NCI-H524 treated with DMSO at 0.1 percent for 48 hours (cell line): Measurements from ENCODE around the gene MAGEB4.
"Not testable (repeated sequence)": the region's sequence is repeated elsewhere in the genome, so short reads cannot be mapped to it uniquely, and the experiment has no call there.

Experiments used
- DNase-seq: peaks from one replicate; lab custom pipeline; 2025; lab: John Stamatoyannopoulos, UW

MAGEB4 gene, protein sequence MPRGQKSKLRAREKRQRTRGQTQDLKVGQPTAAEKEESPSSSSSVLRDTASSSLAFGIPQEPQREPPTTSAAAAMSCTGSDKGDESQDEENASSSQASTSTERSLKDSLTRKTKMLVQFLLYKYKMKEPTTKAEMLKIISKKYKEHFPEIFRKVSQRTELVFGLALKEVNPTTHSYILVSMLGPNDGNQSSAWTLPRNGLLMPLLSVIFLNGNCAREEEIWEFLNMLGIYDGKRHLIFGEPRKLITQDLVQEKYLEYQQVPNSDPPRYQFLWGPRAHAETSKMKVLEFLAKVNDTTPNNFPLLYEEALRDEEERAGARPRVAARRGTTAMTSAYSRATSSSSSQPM

DNA sequence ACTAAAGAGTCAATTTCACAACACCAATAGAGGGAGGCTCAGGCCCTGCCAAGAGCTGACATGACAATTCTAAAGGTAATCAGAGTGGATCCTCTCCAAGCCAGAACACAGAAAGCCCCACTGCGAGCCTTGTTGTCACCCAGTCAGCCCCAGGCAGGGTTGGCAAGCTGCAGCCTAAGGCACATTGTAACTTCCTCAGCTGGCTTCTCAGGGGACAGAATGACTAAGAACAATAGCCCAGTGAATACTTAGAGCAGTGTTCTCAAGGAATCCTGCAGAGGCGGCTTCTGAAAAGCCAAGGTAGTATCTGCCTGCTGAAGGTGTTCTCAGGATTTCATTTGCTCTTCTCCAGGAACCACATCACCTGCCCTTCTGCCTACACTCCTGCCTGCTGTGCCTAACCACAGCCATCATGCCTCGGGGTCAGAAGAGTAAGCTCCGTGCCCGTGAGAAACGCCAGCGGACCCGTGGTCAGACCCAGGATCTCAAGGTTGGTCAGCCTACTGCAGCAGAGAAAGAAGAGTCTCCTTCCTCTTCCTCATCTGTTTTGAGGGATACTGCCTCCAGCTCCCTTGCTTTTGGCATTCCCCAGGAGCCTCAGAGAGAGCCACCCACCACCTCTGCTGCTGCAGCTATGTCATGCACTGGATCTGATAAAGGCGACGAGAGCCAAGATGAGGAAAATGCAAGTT lies at the start of gene MAGEB4:
Gene MAGEB4 (plus strand): TSS at position 277 of the 692 bp plus-strand sequence. CDS start 136 bp downstream, at position 413.
- no peak for DNase-seq

DNA sequence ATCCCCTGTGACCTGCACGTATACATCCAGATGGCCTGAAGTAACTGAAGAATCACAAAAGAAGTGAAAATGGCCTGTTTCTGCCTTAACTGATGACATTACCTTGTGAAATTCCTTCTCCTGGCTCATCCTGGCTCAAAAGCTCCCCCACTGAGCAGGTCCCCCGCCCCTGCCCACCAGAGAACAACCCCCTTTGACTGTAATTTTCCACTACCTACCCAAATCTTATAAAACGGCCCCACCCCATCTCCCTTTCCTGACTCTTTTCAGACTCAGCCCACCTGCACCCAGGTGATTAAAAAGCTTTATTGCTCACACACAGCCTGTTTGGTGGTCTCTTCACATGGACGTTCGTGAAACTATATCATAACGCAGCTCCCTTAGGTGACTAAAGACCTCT lies 47.9 kb upstream of the MAGEB4 start:
- DNase-seq: not testable (repeated sequence)

DNA sequence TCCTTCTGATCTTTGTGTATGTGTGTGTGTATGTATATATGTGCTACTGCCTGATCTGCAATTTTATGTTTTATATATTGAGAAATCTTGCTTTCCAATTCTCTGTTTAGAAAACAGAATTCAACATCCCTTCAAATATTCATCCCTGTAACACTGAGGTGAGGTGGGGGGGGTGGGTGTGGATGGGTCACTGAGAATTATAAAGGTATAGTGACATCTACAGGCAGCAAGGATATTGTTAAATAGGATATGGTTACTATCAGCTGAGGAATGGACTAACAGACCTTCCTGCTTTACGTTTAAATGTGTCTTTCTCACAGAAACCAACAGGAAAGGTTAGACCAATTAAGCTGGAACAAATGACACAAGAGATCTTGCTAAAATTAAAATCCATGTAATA lies 45.5 kb upstream of the MAGEB4 start:
- DNase-seq: no peak

DNA sequence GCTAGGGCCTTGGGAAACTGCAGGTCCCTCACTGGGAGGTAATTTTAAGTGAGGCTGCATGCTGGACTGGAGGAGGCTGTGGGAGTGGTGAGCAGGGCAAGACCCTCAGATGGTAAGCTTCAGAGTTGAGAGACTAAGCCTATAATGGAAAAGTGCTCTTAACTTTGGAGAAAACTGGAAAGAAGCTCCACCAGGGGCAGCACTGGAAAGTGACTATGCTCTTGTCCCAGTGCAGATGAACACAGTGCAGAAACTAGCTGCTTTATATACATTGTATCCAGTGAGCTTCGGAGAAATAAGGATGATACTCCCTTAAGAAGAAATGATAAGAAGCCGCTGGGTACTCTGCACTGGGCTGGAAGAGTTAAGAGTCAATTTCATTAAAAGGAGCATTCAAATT lies 29.6 kb upstream of the MAGEB4 start:
- DNase-seq: no peak

DNA sequence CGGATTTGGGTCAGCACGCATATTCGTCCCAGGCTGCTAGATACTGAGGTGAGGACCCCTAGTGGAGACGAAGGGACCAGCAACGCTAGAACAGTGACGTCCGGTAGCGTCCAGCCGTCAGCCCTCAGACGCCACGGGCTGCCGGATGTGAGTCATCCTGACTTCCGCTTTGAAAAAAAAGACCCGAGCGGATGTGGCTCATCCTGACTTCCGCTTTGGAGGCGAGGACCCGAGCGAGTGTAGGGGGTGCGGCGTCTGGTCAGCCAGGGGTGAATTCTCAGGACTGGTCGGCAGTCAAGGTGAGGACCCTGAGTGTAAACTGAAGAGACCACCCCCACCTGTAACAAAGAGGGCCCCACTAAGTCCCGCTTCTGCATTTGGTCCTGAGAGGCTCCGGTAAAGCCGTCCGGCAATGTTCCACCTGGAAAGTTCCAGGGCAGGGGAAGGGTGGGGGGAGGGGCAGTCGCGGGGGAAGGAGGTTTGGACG lies 26.4 kb upstream of the MAGEB4 start, which contains the start of gene MAGEB2:
Gene MAGEB2 (plus strand): TSS at position 207 of the 487 bp plus-strand sequence. CDS start 3,018 bp downstream, outside the sequence.
- no peak for DNase-seq

DNA sequence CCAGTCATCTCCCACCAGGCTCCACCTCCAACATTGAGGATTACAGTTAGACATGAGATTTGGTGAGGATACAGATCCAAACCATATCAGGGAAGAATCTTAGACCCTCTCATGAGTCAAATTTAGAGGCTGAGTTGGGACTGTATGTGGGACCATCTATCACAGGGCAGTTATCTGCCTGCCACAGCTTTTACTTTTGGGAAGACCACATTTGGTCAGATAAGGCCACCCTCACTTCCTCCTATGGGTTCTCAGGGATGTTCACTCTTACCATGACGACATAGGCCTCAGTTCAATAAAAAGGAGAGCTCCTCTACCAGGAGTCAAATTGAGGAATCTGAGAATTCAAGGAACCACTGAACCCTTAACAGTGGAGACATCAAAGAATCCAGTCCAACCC lies 24.3 kb upstream of the MAGEB4 start:
- DNase-seq: no peak

DNA sequence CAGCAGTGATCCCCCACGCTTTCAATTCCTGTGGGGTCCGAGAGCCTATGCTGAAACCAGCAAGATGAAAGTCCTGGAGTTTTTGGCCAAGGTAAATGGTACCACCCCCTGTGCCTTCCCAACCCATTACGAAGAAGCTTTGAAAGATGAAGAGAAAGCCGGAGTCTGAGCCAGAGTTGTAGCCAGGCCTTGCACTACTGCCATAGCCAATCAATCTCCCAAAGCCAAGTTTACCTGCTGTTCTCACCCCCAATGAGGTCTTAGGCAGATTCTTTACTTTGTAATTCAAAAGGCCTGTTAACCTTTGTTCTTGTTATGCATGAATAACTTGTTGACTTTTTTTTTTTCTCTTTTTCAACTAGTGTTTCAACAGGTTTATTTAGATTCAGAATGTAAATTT lies 22.4 kb upstream of the MAGEB4 start:
- DNase-seq: no peak

DNA sequence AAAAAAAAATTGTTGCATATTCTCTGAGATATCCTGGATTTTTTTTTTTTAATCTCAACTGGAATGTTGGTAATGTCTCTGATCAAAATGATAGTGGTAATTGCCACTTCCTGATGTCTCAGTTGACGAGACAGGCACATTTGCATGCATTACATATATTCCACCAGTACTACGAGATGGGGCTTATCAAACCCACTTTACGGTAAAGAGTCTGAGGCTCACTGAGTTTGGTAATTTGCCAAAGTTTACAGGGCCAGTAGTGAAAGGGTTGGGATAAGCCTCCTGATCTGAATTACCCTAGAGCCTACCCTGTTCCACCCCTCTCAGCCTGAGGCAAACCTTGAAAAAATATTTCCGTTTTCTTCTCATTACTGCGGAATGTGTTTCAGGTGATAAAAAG lies 21.1 kb upstream of the MAGEB4 start:
- DNase-seq: no peak

DNA sequence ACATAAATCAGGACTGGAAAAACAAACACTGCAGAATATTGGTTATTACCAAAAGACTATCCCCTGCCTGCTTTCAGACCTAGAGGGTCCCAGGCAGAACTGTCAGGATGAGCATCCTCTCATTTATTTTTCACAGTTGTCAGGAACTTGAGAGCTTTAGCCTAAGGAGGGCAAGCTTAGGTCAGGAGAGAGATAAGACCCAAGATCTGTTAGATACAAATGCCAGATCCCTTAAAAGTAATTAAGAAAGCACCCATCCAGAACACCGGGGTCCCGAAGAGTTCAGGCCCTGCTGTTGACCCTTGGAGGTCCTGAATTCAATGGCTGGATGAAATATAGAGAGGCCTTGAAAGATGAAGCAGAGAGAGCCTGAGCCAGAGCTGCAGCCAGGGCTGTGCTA lies 17.3 kb upstream of the MAGEB4 start:
- no peak for DNase-seq

DNA sequence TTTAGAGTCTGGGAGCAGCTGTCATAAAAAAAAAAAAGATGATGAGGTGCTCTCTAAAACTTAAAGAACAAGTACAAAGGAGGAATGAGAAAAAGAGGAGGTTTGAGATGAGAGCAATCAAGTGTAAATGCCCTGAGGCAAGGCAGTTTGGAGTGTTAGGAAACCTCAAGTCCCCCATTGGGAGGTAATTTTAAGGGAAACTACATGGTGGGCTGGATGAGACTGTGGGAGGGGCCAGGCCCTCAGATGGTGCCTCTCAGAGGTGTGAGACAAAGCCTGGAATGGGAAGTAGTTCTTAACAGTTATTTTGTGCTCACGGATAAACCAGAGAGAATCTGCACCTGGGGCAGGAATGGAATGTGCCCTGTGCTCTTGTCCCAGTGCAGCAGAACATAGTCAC lies 13.3 kb upstream of the MAGEB4 start:
- DNase-seq: no peak

DNA sequence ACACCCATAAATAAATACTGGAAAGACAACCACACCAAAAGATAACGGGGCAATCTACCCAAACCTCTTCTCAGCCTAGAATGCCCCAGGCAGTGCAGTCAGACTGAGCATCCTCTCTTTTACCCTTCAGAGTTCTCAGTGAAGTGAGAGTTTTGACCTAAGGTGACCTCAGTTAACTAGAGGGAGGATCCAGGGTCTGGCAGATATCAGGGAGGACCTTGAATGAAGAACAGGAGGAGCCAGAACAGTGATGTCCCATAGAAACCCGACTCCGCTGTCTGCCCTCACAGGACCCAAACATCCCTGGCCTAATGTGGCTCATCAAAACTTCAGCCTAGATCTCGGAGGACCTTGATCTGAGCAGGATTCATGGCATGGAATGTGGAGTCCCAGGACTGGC lies 11.4 kb upstream of the MAGEB4 start, which contains the start of gene MAGEB3:
Gene MAGEB3 (plus strand): TSS at position 263 of the 400 bp plus-strand sequence. CDS start 5,268 bp downstream, outside the sequence.
- DNase-seq: no peak

DNA sequence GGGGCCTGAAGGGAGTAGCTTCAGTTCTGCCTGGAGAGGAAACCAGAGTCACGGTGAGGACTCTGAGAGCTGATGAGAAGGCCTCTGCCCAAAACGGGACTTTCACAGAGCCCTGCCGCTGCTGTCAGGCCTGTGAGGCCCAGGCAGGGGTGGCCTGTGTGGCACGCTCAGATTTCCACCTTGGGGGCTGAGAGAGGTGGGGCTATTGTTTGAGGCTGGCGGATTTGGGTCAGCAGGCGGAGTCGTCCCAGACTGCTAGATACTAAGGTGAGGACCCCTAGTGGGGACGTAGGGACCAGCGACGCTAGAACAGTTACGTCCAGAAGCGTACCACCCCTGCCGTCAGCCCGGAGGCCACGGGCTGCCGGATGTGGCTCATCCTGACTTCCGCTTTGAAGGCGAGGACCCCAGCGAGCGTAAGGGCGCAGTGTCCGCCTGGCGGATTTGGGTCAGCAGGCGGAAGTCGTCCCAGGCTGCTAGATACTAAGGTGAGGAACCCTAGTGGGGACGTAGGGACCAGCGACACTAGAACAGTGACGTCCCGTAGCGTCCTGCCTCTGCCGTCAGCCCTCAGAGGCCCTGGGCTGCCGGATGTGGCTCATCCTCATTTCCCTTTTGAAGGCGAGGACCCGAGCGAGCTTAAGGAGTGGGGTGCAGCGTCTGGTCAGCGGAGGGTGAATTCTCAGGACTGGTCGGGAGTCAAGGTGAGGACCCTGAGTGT lies 5.1 kb downstream of the MAGEB4 start, which contains the start of gene MAGEB1:
Gene MAGEB1 (plus strand): TSS at position 378 of the 721 bp plus-strand sequence. CDS start 3,348 bp downstream, outside the sequence.
- no peak for DNase-seq

DNA sequence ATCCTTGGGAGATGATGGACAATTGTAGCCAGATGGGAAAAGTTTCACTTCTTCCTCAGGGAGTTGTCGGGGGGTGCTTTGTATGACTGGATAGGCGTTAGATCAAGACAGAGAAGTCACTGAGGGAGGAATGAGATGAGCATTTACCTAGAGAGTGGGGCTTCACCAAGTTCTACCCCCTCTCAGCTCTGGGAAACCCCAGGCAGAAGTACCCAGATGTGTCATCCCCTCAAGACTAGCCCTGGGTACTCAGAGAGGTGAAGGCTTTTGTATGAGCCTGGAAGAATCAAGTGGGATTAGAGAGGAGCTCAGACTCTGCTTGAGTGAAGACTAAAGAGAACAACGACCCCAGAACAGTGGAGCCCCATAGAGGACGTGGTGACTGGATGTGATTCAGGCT lies 7.1 kb downstream of the MAGEB4 start:
- DNase-seq: no peak

DNA sequence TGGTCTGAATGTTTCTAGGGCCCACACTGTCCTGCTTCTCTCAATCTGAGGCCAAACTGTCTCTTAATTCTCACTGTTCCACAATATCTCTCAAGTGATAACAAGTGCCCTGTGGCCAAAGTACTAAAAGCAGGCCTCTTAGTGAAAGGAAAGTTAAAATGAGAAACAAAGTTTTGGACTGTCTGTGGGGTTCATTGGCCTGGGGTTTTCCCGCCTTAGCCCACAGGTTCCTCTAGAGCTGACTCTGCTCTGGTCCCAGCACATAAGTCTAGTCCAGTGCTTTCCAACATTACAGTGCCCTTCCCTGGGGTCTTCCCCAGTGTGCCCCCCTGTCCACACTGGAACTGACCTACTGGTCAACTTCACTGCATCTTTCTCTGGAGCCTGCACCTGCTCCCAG lies 11.5 kb downstream of the MAGEB4 start:
- DNase-seq: no peak

DNA sequence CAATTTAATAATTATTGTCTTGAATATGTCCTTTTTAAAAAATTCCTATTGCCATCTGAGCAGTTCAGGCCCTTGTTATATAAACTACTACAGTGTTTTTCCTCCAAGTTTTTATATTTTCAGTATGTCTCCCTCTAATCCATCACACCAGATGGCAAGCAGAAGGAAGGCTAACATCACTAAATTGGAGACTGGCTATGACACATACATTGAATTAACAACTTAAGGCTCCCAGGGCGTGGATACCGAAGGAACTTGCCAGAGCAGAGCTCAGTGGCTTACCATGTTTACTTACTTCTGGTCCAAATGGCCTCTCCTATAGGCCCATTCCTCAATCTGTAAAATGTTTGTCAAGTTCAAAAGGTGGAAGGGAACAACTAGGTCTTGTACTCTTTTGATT lies 18.1 kb downstream of the MAGEB4 start:
- peak; percentile 6 for DNase-seq

DNA sequence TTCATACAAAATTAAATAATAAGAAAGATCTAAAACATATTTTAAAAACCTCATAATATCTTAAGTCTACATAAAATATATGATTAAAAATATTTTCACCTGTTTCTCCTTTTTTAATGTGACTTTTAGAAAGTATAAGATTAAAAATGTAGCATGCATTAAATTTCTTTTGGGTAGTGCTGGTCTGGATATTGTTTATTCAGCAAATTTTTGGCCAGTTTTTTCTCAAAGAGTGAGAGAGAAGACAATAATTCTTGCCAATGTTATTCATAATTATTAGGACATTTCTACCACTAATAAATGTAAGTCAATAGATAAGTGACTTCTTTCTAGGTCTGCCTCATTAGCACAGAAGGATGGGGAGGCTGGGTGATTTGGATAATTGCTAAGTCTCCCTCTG lies 19.2 kb downstream of the MAGEB4 start:
- DNase-seq: no peak

DNA sequence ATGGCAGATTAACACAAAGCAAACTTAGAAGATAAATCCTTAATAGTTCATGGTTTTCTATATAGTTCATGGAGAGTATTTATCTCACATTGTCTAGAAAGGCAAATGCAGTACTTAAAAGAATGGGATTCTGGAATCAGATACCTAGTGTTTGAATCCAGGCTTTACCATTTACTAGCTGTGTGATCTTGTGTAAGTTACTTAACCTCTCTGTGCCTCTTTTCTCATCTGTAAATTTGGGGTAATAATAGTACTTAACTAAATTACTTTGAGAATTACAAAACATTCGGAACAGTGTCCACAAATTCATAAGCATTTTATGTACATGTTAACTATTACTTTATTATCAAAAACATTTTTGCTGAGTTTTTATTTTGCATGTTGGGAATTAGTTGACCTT lies 21.0 kb downstream of the MAGEB4 start:
- no peak for DNase-seq

DNA sequence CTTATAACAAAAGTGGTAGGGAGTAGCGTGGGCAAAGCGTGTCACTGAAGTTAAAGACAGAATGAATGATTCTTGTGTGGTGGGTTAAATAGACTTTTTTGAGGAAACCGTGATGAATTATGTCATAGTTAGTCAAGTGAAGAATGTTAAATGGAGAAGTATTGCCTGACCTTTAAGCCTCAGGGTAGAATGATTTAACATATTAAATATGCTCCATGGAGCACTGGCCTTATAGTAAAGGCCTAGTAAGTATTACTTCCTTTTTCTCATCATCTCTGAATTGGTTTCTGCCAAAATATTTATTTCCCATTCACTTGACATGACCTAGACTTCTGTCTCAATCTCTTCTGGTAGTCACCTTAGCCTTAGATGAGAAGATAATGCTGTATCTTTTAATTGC lies 28.8 kb downstream of the MAGEB4 start:
- no peak for DNase-seq

DNA sequence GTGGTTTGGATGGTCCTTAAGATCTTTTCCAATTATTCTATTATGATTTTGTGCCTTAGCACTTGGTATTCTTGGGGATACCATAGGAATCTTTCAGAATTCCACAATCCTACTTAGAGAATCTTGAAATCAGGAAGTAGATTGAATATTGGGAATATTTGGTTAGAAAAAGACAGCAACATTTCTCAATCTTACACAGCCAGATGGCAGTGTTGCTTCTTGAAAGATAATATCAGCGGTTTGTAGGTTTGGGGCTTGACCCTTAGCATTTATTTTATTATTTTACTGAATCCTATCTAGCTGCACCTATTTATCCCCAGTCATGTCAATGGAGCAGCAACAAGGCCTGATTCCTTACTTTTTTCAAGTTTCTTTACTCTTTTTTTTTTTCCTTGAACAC lies 33.7 kb downstream of the MAGEB4 start:
- DNase-seq: no peak

DNA sequence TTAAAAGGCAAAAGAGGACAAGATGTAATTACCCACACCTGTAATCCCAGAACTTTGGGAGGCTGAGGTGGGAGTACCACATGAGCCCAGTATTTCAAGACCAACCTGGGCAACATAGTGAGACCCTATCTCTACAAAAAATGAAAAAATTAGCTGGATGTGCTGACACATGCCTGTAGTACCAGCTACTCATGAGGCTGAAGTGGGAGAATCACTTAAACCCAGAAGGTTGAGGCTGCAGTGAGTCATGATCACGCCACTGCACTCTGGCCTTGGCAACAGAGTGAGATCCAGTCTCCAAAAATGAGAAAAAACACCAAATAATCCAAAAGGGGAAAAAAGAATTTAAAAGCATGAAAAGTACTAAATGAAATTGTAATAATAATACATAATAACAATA lies 36.6 kb downstream of the MAGEB4 start:
- no peak for DNase-seq

DNA sequence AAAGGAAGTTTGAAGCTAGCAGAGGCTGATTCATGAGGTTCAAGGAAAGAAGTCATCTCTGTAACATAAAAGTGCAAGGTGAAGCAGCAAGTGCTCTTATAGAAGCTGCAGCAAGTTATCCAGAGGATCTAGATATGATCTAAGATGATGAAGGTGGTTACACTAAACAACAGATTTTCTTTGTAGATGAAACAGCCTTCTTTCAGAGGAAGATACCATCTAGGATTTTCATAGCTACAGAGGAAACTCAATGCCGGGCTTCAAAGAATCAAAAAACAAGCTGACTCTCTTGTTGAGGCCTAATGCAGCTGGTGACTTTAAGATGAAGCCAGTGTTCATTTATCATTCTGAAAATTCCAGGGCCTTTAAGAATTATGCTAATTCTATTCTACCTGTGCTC lies 38.6 kb downstream of the MAGEB4 start:
- no peak for DNase-seq

DNA sequence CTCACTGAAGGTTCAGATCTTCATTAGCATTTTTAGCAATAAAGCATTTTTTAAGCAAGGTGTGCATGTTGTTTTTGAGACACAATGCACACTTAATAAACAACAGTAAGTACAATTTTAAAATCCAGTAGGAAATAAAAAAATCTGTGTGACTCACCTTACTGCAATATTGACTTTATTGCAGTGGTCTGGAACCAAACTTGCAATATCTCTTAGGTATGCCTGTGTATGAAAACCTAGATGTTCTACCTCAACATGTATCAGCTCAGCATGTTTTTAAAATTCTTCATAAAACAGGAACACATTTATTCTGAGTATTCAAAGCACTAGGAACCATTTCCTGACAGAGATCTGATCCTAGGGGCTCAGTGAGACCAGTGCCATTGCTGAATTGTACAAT lies 40.7 kb downstream of the MAGEB4 start:
- no peak for DNase-seq
